ENCODE measurements around the gene COTL1.

DNA sequence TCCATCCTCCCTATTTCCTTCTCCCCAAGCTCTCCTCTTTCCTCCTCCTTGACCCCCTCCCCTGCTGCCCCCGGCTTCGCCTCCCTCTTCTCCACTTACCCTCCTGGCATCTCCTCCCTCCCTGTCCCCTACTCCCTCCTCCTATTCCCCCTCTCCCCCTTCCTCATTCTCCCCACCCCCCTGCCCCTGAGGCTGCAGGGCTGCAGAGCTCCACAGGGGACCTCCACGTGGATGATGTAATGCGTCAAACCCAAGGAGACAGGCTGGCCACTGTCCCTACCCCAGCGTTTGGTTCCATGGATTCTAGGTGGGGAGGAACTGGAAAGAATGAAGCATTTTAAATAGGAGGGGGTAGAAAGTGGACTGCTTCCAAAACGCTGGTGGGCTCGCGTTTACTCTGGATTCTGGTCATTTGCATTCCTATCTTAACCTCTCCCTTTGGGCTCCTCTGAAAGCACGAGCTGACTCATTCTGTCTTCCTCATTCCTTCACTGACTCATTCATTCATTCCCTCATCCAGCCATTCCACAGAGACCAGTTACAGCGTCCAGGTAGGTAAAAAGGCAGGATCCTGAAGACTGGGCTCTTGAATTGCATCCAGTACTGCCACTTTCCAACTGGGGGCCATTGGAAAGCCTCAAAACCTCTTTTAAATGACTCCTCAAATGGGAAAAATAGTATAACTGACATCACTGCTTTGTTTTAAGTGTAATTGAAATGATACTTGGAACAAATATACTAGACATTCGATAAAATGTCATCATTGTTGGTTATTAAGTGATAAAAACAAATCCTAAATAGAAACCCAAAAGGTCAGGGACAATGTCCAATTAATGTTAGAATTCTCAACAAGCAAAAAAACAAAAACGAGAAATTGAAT lies 943 bp upstream of the COTL1 start:
- peak in 1 of 2 donors; percentile 4 for TF ChIP-seq CTCF (conservative IDR thresholded peaks at IDR 0.05 in 1 of 2, IDR thresholded peaks at IDR 0.05 in 1 of 2; ENCODE audit: extremely low read depth in 1 of 2, insufficient read depth in 1 of 2, low read depth in 1 of 2, low read length in 2 of 2)
- TF ChIP-seq EZH2 (IDR thresholded peaks at IDR 0.05; ENCODE audit: borderline replicate concordance, low read length) = no peak
